OCI-LY1 (cell line): ENCODE data around the gene NAPEPLD.
"Not testable (repeated sequence)": the region's sequence is repeated elsewhere in the genome, so short reads cannot be mapped to it uniquely, and the experiment has no call there.

ENCODE experiments used
- CTCF ChIP-seq: fragments of 200-600 bp; sonication (generic), shearing (Covaris generic); IDR thresholded peaks from 2 replicates; pipeline ENCODE4 v1.5.1; 2017; ENCODE audit warnings: mild to moderate bottlenecking, antibody characterized with exemption, low read length, moderate library complexity, mixed read lengths
- EZH2 ChIP-seq: fragments of 200-600 bp; sonication (generic), shearing (Covaris generic); IDR thresholded peaks from 2 replicates; pipeline ENCODE4 v1.8.0; 2017; ENCODE audit warnings: borderline replicate concordance, mixed run types, mild to moderate bottlenecking, antibody characterized with exemption, low read length, moderate library complexity, mixed read lengths

DNA sequence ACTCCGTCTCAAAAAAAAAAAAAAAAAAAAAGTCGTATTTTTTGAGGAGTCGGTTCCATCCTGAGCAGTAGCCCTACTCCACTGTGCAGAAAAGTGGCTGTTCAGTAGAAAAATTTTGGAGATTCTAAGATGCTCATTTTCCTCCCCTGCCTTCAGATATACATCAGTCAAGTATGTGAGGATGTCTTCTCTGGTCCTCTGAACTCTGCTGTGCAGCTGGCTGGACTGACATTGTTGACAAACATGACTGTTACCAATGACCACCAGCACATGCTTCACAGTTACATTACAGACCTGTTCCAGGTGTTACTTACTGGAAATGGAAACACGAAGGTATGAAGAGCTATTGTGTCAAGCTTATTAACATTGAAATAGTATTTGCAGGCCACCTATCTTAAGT is 56.6 kb downstream of the NAPEPLD start:
- TF ChIP-seq EZH2, CTCF: not testable (repeated sequence)
